ENCODE data around the gene MYG1.

Gene MYG1, protein sequence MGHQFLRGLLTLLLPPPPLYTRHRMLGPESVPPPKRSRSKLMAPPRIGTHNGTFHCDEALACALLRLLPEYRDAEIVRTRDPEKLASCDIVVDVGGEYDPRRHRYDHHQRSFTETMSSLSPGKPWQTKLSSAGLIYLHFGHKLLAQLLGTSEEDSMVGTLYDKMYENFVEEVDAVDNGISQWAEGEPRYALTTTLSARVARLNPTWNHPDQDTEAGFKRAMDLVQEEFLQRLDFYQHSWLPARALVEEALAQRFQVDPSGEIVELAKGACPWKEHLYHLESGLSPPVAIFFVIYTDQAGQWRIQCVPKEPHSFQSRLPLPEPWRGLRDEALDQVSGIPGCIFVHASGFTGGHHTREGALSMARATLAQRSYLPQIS
- 0 to 0.39 (median 0.12) reads per million in 9 experiments for total RNA-seq

GRCh38 chr12:53299454-53300180 is at the start of gene MYG1:
TSS of gene MYG1 (plus strand) at chr12:53299695. CDS start at chr12:53299738, 43 bp downstream.
- ATAC-seq (replicated peaks) = peak; percentile 73
- peaks cover 43% of the 10 kb centered on the region for H3K36me3 Mint-ChIP-seq (ENCODE audit: insufficient read depth)
- DNase-seq = peak; percentile 78 to 81 (median 79)
- peak within 1 kb of the TSS; percentile 92 to 94 for H3K4me3 Mint-ChIP-seq
- peaks cover 51 to 62% of the 10 kb centered on the region in 2 donors for H3K4me1 Mint-ChIP-seq (ENCODE audit: low read depth in 2 of 2)
- H3K27ac Mint-ChIP-seq = peak within 1 kb of the TSS; percentile 89 to 94
- no peaks in the 10 kb centered on the region for H3K9me3 Mint-ChIP-seq
- H3K27me3 Mint-ChIP-seq = no peaks in the 10 kb centered on the region

GRCh38 chr12:53251477-53252348 is 47.8 kb upstream of the MYG1 start:
- peak; percentile 57 to 62 (median 61) for DNase-seq
- peak overlapping the region; percentile 50 to 93 for H3K27ac Mint-ChIP-seq
- peaks cover 6% of the 10 kb centered on the region for H3K36me3 Mint-ChIP-seq (ENCODE audit: insufficient read depth)
- no peaks in the 10 kb centered on the region for H3K27me3 Mint-ChIP-seq
- H3K4me3 Mint-ChIP-seq = peak overlapping the region; percentile 89 to 97
- H3K9me3 Mint-ChIP-seq = no peaks in the 10 kb centered on the region
- H3K4me1 Mint-ChIP-seq (ENCODE audit: low read depth in 2 of 2) = peaks cover 19 to 30% of the 10 kb centered on the region in 2 donors
- ATAC-seq (replicated peaks) = peak; percentile 90

DNA sequence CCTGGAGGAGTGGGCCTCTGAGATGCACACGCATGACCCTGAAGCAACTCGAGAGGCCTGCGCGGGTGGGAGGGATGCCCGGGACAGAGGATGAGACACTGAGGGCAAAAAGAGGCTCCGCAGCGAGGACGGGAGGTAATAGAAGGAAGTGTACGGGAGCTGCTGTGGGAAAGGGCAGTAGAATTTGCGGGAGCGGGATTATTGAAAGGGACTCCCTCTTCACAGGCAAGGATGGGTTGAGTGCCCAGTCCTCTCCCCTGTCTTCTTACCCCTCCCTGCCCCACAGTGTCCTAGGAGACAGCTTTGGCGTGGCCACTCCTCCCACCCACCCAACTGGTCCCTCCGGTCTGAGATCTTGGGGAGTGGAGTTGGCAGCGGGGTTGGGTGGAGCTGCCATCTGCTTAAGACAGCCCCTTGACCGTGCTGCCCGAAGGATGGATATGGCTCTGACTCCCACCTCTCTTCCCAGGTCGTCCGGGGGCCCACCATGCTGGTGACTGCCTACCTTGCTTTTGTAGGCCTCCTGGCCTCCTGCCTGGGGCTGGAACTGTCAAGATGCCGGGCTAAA is 47.1 kb upstream of the MYG1 start:
- Mint-ChIP-seq H3K4me1 (ENCODE audit: low read depth in 2 of 2) (peaks cover 19 to 30% of the 10 kb centered on the region in 2 donors), H3K9me3 (no peaks in the 10 kb centered on the region), H3K27me3 (no peaks in the 10 kb centered on the region), H3K27ac (peak overlapping the region; percentile 50 to 93), H3K36me3 (ENCODE audit: insufficient read depth) (peaks cover 6% of the 10 kb centered on the region), H3K4me3 (peak overlapping the region; percentile 89 to 97)
- DNase-seq = no peak
- ATAC-seq (replicated peaks) = no peak

GRCh38 chr12:53253298-53253697 is 46.2 kb upstream of the MYG1 start:
- Mint-ChIP-seq H3K4me1 (ENCODE audit: low read depth in 2 of 2) (peaks cover 19 to 30% of the 10 kb centered on the region in 2 donors), H3K4me3 (peak overlapping the region; percentile 89 to 97), H3K36me3 (ENCODE audit: insufficient read depth) (peaks cover 6% of the 10 kb centered on the region), H3K9me3 (no peaks in the 10 kb centered on the region), H3K27me3 (no peaks in the 10 kb centered on the region), H3K27ac (peak overlapping the region; percentile 50 to 93)
- DNase-seq (no peak), ATAC-seq (replicated peaks) (no peak)

DNA sequence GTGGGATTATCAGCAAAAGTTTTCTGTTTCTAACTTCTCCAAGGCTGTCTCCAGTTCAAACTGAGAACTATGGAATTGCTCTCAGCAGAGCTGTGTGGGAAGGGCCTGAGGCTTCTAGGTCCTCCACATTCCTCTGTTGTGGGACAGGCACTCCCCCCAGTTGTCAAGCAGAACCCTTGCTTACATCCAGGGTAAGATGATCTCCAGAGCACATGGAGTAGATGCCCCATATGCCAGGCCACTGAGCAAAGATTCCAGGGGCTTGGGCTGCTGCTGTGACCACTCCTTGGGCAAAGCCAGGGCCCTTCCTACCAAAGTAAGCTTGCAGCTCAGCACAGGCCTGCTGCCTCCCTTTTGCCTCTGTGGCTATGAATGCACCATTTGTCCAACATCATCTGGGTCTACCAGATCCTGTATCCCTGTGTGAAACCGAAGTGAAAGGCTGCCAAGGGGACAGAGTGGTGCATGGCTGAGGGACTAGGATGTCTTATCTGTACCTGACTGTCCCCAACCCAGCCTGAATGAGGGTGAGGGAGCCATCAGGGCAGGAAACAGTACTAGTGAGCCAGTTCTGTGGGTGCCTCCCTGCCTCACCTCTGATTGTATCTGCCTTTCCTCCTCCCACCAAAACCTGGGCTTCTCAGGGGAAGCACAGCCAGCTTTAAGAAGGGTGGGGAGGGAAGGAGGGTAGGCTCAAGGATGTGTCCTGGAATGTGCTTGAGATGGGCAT is 44.5 kb upstream of the MYG1 start:
- peak overlapping the region; percentile 49 to 68 for H3K27ac Mint-ChIP-seq
- no peak for ATAC-seq (replicated peaks)

DNA sequence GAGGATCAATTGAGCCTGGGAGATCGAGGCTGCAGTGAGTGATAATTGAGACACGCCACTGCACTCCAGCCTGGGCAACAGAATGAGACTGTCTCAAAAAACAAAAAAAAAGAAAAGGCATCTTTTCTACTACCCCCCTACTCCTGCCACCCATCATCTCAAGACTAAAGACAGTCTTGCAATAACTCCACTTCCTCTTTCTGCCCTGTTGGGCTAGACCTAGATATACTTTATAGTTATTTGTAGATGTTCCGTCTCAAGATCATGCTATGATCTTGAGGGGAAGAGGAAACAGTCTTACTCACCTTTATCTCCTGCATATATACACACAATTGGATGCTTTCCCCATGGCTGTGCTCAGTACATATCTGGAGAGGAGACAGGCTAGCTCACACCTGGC is 43.5 kb upstream of the MYG1 start:
- Mint-ChIP-seq H3K27me3 (no peaks in the 10 kb centered on the region), H3K4me3 (no peak overlapping the region), H3K9me3 (no peaks in the 10 kb centered on the region), H3K4me1 (ENCODE audit: low read depth in 2 of 2) (peaks cover 18 to 29% of the 10 kb centered on the region in 2 donors), H3K36me3 (ENCODE audit: insufficient read depth) (peaks cover 6% of the 10 kb centered on the region), H3K27ac (peak overlapping the region; percentile 49 to 68)
- DNase-seq (no peak), ATAC-seq (replicated peaks) (no peak)

More for the DNA sequence above, 44.5 kb upstream of the MYG1 start:
- Mint-ChIP-seq H3K4me3 (no peak overlapping the region), H3K36me3 (ENCODE audit: insufficient read depth) (peaks cover 6% of the 10 kb centered on the region), H3K9me3 (no peaks in the 10 kb centered on the region), H3K27me3 (no peaks in the 10 kb centered on the region), H3K4me1 (ENCODE audit: low read depth in 2 of 2) (peaks cover 19 to 30% of the 10 kb centered on the region in 2 donors)
- no peak for DNase-seq

DNA sequence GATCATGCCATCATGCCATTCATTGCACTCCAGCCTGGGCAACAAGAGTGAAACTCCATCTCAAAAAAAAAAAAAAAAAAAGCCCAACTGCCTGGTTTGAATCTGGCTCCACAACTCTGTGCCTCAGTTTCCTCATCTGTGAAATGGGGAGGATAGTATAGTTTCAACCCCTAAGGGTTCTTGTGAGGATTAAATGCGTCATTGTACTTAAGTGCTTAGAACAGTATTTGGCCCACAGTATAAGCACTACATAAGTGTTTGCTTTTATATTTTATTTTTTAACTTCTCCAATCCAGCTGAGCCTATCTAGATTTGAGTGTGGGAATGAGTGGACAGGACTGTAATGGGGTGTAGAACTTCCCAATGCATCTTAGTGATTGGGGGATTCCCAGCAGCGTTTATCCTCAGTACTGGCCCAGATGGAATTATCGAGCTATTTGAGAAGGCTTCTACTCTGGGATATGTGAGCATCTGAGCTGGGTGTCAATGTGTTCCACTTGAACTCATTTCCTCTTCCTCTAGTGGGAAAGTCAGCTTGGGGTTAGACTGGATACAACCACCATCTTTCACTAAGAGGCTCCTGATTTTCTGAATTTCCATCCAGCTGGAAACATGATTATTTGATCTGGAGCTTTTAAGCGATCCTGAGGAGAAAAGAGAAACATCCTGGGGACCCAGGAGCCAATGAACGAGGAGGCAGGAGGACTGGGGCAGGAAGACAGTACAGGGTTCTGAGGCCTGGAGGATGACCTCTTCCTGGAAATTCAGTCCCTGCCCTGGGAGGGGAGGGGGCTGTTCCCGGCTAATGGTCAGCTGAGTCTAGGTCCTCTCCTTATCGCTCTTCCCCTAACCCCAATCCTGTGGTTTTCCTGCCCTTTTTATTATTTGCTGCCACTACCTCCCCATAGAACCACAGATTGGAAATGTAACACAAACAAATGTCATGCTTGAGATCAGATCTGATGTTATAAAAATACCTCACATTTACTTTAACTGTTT is 40.7 kb upstream of the MYG1 start:
- Mint-ChIP-seq H3K27me3 (no peaks in the 10 kb centered on the region), H3K4me1 (ENCODE audit: low read depth in 2 of 2) (peaks cover under 1 to 8% of the 10 kb centered on the region in 2 donors), H3K27ac (peak overlapping the region in 1 of 2 donors; percentile 51), H3K36me3 (ENCODE audit: insufficient read depth) (peaks cover 3% of the 10 kb centered on the region), H3K9me3 (no peaks in the 10 kb centered on the region), H3K4me3 (no peak overlapping the region)
- no peak for ATAC-seq (replicated peaks)
- DNase-seq = no peak

GRCh38 chr12:53259891-53260290 is 39.6 kb upstream of the MYG1 start:
- Mint-ChIP-seq H3K9me3 (no peaks in the 10 kb centered on the region), H3K4me1 (ENCODE audit: low read depth in 2 of 2) (peaks cover 0 to 4% of the 10 kb centered on the region in 2 donors), H3K27me3 (no peaks in the 10 kb centered on the region), H3K36me3 (ENCODE audit: insufficient read depth) (no peaks in the 10 kb centered on the region), H3K27ac (no peak overlapping the region), H3K4me3 (no peak overlapping the region)
- no peak for DNase-seq
- no peak for ATAC-seq (replicated peaks)

DNA sequence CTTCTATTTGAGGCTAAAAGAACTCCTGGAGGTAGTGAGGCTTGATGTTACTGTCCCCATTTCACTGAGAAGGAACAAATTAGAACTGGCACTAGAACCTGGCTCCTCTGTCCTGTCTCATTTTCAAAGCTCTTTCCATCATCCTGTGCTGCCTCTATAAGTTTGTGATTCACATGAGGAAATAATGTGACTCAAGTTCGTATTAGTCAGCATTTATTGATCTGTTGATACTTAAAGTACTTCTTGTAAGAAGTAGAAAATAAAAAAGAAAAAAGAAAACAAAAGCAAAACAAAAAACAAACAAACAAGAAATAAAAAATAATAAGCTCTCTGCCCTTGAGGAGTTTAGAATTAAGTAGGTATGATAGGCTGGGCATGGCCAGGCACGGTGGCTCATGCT is 33.7 kb upstream of the MYG1 start:
- Mint-ChIP-seq H3K27ac (peak overlapping the region in 1 of 2 donors; percentile 44), H3K4me1 (ENCODE audit: low read depth in 2 of 2) (peaks cover 16 to 19% of the 10 kb centered on the region in 2 donors), H3K4me3 (no peak overlapping the region), H3K36me3 (ENCODE audit: insufficient read depth) (no peaks in the 10 kb centered on the region), H3K27me3 (no peaks in the 10 kb centered on the region), H3K9me3 (no peaks in the 10 kb centered on the region)
- no peak for DNase-seq
- ATAC-seq (replicated peaks) = no peak

GRCh38 chr12:53267306-53267998 is 32.0 kb upstream of the MYG1 start:
- peak; percentile 15 for ATAC-seq (replicated peaks)
- peaks cover 16 to 19% of the 10 kb centered on the region in 2 donors for H3K4me1 Mint-ChIP-seq (ENCODE audit: low read depth in 2 of 2)
- no peaks in the 10 kb centered on the region for H3K9me3 Mint-ChIP-seq
- H3K27ac Mint-ChIP-seq = peak overlapping the region; percentile 98
- DNase-seq = no peak
- no peaks in the 10 kb centered on the region for H3K36me3 Mint-ChIP-seq (ENCODE audit: insufficient read depth)
- peak overlapping the region; percentile 97 to 99 for H3K4me3 Mint-ChIP-seq
- no peaks in the 10 kb centered on the region for H3K27me3 Mint-ChIP-seq

DNA sequence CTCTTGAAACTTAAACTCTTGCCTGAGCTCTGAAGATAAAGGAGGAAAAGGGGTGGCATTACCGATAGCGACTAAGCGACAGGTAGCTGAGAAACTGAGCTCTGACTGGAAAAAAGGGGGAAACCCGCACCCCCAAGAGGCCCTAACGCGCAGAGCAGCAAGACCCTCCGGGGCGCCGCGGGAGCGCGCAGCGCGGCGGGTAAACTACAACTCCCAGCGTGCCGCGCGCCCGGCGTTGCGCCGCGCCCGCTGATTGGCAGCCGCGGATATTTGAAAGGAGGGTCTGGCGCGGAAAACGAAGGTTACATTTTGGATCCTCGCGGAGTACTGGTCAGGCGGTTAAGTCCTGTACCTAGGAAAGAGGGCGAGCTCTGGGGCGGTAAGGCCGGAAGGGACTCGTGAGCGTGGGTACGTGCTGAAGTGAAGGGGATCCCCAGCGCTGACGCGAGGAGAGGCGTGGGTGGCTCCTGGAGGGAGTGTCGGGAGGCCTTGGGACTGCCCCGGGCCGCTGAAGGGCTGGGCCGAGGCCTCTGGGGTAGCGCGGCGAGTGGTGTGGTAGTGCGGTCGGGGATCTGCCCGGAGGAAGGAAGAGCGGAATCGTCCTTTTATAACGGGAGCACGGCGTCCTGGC is 31.4 kb upstream of the MYG1 start, which contains the start of gene ESPL1:
TSS of gene ESPL1 (plus strand) at position 301 of the 631 bp plus-strand sequence. CDS start 468 bp downstream, outside the sequence.
- Mint-ChIP-seq H3K9me3 (no peaks in the 10 kb centered on the region), H3K36me3 (ENCODE audit: insufficient read depth) (no peaks in the 10 kb centered on the region), H3K4me3 (peak within 1 kb of the TSS; percentile 97 to 99), H3K4me1 (ENCODE audit: low read depth in 2 of 2) (peaks cover 16 to 19% of the 10 kb centered on the region in 2 donors), H3K27ac (peak within 1 kb of the TSS; percentile 98), H3K27me3 (no peaks in the 10 kb centered on the region)
- ATAC-seq (replicated peaks) (peak; percentile 90), DNase-seq (peak; percentile 77 to 81 (median 79))
